Hypothalamus (tissue), 51 donors: ENCODE measurements around the gene ACAN.

Experiments
- DNase-seq, 51 donors: peaks; one replicate each; lab custom pipeline; 2025; lab: John Stamatoyannopoulos, UW

The ACAN gene

GRCh38 chr15:88899251-88899650 lies 96.0 kb downstream of the ACAN start:
- DNase-seq: no peak

- DNase-seq: no peak
These were observed 97.2 kb downstream of the ACAN start for GRCh38 chr15:88900309-88900981.

GRCh38 chr15:88900982-88901418 lies 97.8 kb downstream of the ACAN start:
- DNase-seq: no peak

GRCh38 chr15:88901508-88902220 lies 98.4 kb downstream of the ACAN start:
- DNase-seq: no peak

- no peak for DNase-seq
These were observed 99.1 kb downstream of the ACAN start for GRCh38 chr15:88902221-88902835.

- DNase-seq: no peak
These were observed 99.6 kb downstream of the ACAN start for GRCh38 chr15:88902846-88903245.

GRCh38 chr15:88904257-88904623 lies 101.0 kb downstream of the ACAN start:
- no peak for DNase-seq

- peak in 49 of 51 donors; percentile 7 to 83 (median 61) for DNase-seq
These were observed 101.5 kb downstream of the ACAN start for GRCh38 chr15:88904624-88905327.

- no peak for DNase-seq
These were observed 102.3 kb downstream of the ACAN start for GRCh38 chr15:88905576-88905975.

GRCh38 chr15:88906130-88906529 lies 102.9 kb downstream of the ACAN start:
- no peak for DNase-seq

- no peak for DNase-seq
These were observed 103.3 kb downstream of the ACAN start for GRCh38 chr15:88906551-88906950.

GRCh38 chr15:88907111-88907510 lies 103.9 kb downstream of the ACAN start:
- peak in 1 of 51 donors; percentile 6 for DNase-seq

GRCh38 chr15:88908123-88908522 lies 104.9 kb downstream of the ACAN start:
- no peak for DNase-seq

- DNase-seq: no peak
These were observed 105.7 kb downstream of the ACAN start for GRCh38 chr15:88908697-88909621.

GRCh38 chr15:88909956-88910831 lies 107.0 kb downstream of the ACAN start:
- no peak for DNase-seq

- no peak for DNase-seq
These were observed 108.5 kb downstream of the ACAN start for GRCh38 chr15:88911766-88912118.

- DNase-seq: peak in 1 of 51 donors; percentile 18
These were observed 109.3 kb downstream of the ACAN start for GRCh38 chr15:88912500-88912921.

- peak in 44 of 51 donors; percentile 5 to 80 (median 60) for DNase-seq
These were observed 110.0 kb downstream of the ACAN start, which contains the start of gene MFGE8 for GRCh38 chr15:88913017-88913849. TSS of gene MFGE8 (minus strand) at chr15:88913379. CDS start at chr15:88913319, 60 bp downstream.
